HepG2 (cell line): ENCODE measurements around the gene CCSER2. TPM values are rescaled to one million over a fixed set of nuclear protein-coding genes. Genes with fewer than 3 reads are reported as not detected.

ENCODE experiments used
- FOXP1 ChIP-seq, 2 experiments: fragments of 450-650 bp in 1 of 2; IDR thresholded peaks; 2 replicates each; pipeline ENCODE4 v1.6.1; 2017 to 2018; ENCODE audit warnings: antibody characterized with exemption in 1 of 2
- HDAC1 ChIP-seq: sonication (generic); formaldehyde crosslinking; IDR thresholded peaks from 2 replicates; pipeline ENCODE4 v1.5.1; 2020; ENCODE audit warnings: mild to moderate bottlenecking, missing genetic modification reagents
- MEIS2 ChIP-seq: sonication (generic); formaldehyde crosslinking; IDR thresholded peaks from 2 replicates; pipeline ENCODE4 v1.9.0; 2021; ENCODE audit warnings: mild to moderate bottlenecking, missing genetic modification reagents
- RARA ChIP-seq: IDR thresholded peaks from 2 replicates; pipeline ENCODE4 v1.6.1; 2016; ENCODE audit warnings: missing genetic modification reagents, missing compliant biosample characterization
- ZBTB21 ChIP-seq: sonication (generic); formaldehyde crosslinking; IDR thresholded peaks from 2 replicates; pipeline ENCODE4 v1.4.0; 2020; ENCODE audit warnings: missing genetic modification reagents
- ZNF253 ChIP-seq: sonication (generic); formaldehyde crosslinking; IDR thresholded peaks from 2 replicates; pipeline ENCODE4 v1.8.0; 2022; ENCODE audit warnings: mild to moderate bottlenecking, missing genetic modification reagents, borderline replicate concordance
- ZNF256 ChIP-seq: sonication (generic); formaldehyde crosslinking; conservative IDR thresholded peaks from 2 replicates; pipeline ENCODE4 v1.4.0; 2020; ENCODE audit warnings: missing genetic modification reagents
- ZNF3 ChIP-seq: IDR thresholded peaks from 2 replicates; pipeline ENCODE4 v1.7.0; 2017; ENCODE audit warnings: inconsistent platforms
- ZNF33A ChIP-seq: sonication (generic); formaldehyde crosslinking; IDR thresholded peaks from 2 replicates; pipeline ENCODE4 v1.5.1; 2020; ENCODE audit warnings: missing genetic modification reagents, mild to moderate bottlenecking, moderate library complexity, borderline replicate concordance
- ZNF556 ChIP-seq: sonication (generic); formaldehyde crosslinking; IDR thresholded peaks from 2 replicates; pipeline ENCODE4 v1.4.0; 2020; ENCODE audit warnings: mild to moderate bottlenecking, missing genetic modification reagents, borderline replicate concordance
- ZNF557 ChIP-seq: sonication (generic); formaldehyde crosslinking; IDR thresholded peaks from 2 replicates; pipeline ENCODE4 v1.4.0; 2020; ENCODE audit warnings: missing genetic modification reagents
- ZNF614 ChIP-seq: IDR thresholded peaks from 2 replicates; pipeline ENCODE4 v1.6.1; 2018; ENCODE audit warnings: missing biosample characterization, missing genetic modification reagents, inconsistent platforms, borderline replicate concordance
- ZNF839 ChIP-seq: sonication (generic); formaldehyde crosslinking; IDR thresholded peaks from 2 replicates; pipeline ENCODE4 v1.4.0; 2020; ENCODE audit warnings: missing genetic modification reagents, mild to moderate bottlenecking, borderline replicate concordance
- ZSCAN21 ChIP-seq: sonication (generic); formaldehyde crosslinking; IDR thresholded peaks from 2 replicates; pipeline ENCODE4 v1.8.0; 2022; ENCODE audit warnings: mild to moderate bottlenecking, missing genetic modification reagents, moderate library complexity, borderline replicate concordance
- polyA plus RNA-seq, 8 experiments: library from polyadenylated mRNA; depleted of rRNA in 3 of 8; stranded (reverse) in 7 of 8; unstranded in 1 of 8; fragments of >200 nt; fragmentation: Illumina TruSeq in 4 of 8; extraction: Trizol in 4 of 8; gene quantifications; 2 replicates each; pipeline versions ENCODE4 v1.2.1 to v1.2.3, GENCODE V29; 2011 to 2016; ENCODE audit warnings: low read depth in 4 of 8, missing spikeins in 1 of 8, mixed read lengths in 1 of 8; ENCODE audit not compliant: insufficient read depth in 1 of 8
- total RNA-seq, 5 experiments: library from RNA; depleted of rRNA; stranded (reverse); fragments of >200 nt; fragmentation: Illumina TruSeq; extraction: Trizol; gene quantifications; 2 replicates each; pipeline ENCODE4 v1.2.3, GENCODE V29; 2016; ENCODE audit warnings: low read depth in 1 of 5
- TF ChIP-seq, protein P1 (sequence below): sonication (generic); formaldehyde crosslinking; IDR thresholded peaks from 2 replicates; pipeline ENCODE4 v1.4.0; 2020; ENCODE audit warnings: missing genetic modification reagents
- TF ChIP-seq, protein P2 (sequence below): sonication (generic); formaldehyde crosslinking; conservative IDR thresholded peaks from 2 replicates; pipeline ENCODE4 v1.4.0; 2020; ENCODE audit warnings: missing genetic modification reagents
- TF ChIP-seq, protein P3 (sequence below): sonication (generic); formaldehyde crosslinking; IDR thresholded peaks from 2 replicates; pipeline ENCODE4 v1.8.0; 2023; ENCODE audit warnings: mild to moderate bottlenecking, missing genetic modification reagents
- TF ChIP-seq, protein P4 (sequence below): sonication (generic); formaldehyde crosslinking; IDR thresholded peaks from 2 replicates; pipeline ENCODE4 v1.4.0; 2020; ENCODE audit warnings: missing genetic modification reagents, borderline replicate concordance
- TF ChIP-seq, protein P5 (sequence below): IDR thresholded peaks from 2 replicates; pipeline ENCODE4 v1.6.1; 2016; ENCODE audit warnings: low read depth

The CCSER2 gene
- total and polyA plus RNA-seq, 2 of the 13 experiments (the other 11 are each of a cell fraction or from before 2014, with no cell fraction given): 13.3 to 17.2 TPM

DNA sequence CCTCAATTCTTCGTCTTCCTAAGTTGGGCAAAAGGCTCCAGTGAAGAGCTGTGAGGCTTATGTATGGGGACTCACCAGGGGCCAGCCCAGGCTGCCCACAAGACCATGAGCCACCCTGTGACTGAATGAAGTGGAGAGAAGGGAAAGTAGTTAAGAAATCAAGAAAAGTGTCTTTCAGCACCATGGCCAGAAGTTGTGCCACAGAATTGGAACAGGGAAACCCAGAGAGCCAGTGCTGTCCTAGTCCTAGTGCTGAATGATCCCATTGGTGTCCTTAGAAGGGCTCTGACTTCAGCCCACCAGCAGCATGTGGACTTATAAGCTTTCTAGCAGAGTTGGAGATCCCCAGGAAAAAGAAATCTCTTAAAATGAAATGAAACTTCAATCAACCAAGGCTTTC, 37.0 kb upstream of the CCSER2 start (continued):
- TF ChIP-seq FOXP1 (IDR thresholded peaks at IDR 0.05): no peak
- no peak for TF ChIP-seq FOXP1 (CRISPR knock-in tag; IDR thresholded peaks at IDR 0.05)
- TF ChIP-seq ZNF839 (CRISPR knock-in tag): no peak
- peak; percentile 64; the same call in 1 of the 2 replicates for TF ChIP-seq ZNF557 (CRISPR knock-in tag)
- TF ChIP-seq ZNF256 (CRISPR knock-in tag): peak; percentile 72; the same call in 1 of the 2 replicates
- TF ChIP-seq MEIS2: peak; percentile 71; the same call in 1 of the 2 replicates
- TF ChIP-seq HDAC1 (CRISPR knock-in tag): no peak
- 0 out of 2 replicates have a peak, but pooled peaks have one; percentile 49 for TF ChIP-seq ZSCAN21
- peak; percentile 76; the same call in 1 of the 2 replicates for TF ChIP-seq ZNF614 (CRISPR knock-in tag)
- TF ChIP-seq ZNF253: no peak
- TF ChIP-seq, protein P1, sequence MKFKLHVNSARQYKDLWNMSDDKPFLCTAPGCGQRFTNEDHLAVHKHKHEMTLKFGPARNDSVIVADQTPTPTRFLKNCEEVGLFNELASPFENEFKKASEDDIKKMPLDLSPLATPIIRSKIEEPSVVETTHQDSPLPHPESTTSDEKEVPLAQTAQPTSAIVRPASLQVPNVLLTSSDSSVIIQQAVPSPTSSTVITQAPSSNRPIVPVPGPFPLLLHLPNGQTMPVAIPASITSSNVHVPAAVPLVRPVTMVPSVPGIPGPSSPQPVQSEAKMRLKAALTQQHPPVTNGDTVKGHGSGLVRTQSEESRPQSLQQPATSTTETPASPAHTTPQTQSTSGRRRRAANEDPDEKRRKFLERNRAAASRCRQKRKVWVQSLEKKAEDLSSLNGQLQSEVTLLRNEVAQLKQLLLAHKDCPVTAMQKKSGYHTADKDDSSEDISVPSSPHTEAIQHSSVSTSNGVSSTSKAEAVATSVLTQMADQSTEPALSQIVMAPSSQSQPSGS (CRISPR knock-in tag): peak; percentile 53; the same call in 1 of the 2 replicates
- TF ChIP-seq, protein P2, sequence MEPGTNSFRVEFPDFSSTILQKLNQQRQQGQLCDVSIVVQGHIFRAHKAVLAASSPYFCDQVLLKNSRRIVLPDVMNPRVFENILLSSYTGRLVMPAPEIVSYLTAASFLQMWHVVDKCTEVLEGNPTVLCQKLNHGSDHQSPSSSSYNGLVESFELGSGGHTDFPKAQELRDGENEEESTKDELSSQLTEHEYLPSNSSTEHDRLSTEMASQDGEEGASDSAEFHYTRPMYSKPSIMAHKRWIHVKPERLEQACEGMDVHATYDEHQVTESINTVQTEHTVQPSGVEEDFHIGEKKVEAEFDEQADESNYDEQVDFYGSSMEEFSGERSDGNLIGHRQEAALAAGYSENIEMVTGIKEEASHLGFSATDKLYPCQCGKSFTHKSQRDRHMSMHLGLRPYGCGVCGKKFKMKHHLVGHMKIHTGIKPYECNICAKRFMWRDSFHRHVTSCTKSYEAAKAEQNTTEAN (CRISPR knock-in tag): peak; percentile 90
- TF ChIP-seq, protein P3, sequence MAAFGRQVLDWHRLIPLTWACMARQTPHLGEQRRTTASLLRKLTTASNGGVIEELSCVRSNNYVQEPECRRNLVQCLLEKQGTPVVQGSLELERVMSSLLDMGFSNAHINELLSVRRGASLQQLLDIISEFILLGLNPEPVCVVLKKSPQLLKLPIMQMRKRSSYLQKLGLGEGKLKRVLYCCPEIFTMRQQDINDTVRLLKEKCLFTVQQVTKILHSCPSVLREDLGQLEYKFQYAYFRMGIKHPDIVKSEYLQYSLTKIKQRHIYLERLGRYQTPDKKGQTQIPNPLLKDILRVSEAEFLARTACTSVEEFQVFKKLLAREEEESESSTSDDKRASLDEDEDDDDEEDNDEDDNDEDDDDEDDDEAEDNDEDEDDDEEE (CRISPR knock-in tag): no peak
- no peak for TF ChIP-seq ZNF33A
- TF ChIP-seq, protein P4, sequence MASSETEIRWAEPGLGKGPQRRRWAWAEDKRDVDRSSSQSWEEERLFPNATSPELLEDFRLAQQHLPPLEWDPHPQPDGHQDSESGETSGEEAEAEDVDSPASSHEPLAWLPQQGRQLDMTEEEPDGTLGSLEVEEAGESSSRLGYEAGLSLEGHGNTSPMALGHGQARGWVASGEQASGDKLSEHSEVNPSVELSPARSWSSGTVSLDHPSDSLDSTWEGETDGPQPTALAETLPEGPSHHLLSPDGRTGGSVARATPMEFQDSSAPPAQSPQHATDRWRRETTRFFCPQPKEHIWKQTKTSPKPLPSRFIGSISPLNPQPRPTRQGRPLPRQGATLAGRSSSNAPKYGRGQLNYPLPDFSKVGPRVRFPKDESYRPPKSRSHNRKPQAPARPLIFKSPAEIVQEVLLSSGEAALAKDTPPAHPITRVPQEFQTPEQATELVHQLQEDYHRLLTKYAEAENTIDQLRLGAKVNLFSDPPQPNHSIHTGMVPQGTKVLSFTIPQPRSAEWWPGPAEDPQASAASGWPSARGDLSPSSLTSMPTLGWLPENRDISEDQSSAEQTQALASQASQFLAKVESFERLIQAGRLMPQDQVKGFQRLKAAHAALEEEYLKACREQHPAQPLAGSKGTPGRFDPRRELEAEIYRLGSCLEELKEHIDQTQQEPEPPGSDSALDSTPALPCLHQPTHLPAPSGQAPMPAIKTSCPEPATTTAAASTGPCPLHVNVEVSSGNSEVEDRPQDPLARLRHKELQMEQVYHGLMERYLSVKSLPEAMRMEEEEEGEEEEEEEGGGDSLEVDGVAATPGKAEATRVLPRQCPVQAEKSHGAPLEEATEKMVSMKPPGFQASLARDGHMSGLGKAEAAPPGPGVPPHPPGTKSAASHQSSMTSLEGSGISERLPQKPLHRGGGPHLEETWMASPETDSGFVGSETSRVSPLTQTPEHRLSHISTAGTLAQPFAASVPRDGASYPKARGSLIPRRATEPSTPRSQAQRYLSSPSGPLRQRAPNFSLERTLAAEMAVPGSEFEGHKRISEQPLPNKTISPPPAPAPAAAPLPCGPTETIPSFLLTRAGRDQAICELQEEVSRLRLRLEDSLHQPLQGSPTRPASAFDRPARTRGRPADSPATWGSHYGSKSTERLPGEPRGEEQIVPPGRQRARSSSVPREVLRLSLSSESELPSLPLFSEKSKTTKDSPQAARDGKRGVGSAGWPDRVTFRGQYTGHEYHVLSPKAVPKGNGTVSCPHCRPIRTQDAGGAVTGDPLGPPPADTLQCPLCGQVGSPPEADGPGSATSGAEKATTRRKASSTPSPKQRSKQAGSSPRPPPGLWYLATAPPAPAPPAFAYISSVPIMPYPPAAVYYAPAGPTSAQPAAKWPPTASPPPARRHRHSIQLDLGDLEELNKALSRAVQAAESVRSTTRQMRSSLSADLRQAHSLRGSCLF (CRISPR knock-in tag): no peak
- peak; percentile 77 for TF ChIP-seq RARA (CRISPR knock-in tag)
- no peak for TF ChIP-seq ZNF556
- TF ChIP-seq ZNF3 (CRISPR knock-in tag): peak; percentile 59; the same call in 1 of the 2 replicates
- TF ChIP-seq ZBTB21 (CRISPR knock-in tag): peak; percentile 72; the same call in 1 of the 2 replicates
- TF ChIP-seq, protein P5, sequence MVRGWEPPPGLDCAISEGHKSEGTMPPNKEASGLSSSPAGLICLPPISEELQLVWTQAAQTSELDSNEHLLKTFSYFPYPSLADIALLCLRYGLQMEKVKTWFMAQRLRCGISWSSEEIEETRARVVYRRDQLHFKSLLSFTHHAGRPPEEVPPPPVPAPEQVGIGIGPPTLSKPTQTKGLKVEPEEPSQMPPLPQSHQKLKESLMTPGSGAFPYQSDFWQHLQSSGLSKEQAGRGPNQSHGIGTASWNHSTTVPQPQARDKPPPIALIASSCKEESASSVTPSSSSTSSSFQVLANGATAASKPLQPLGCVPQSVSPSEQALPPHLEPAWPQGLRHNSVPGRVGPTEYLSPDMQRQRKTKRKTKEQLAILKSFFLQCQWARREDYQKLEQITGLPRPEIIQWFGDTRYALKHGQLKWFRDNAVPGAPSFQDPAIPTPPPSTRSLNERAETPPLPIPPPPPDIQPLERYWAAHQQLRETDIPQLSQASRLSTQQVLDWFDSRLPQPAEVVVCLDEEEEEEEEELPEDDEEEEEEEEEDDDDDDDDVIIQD: no peak
